ENCODE results near the gene TFDP2. TPM values are rescaled to one million over a fixed set of nuclear protein-coding genes. Genes with fewer than 3 reads are reported as not detected.
"Not testable (repeated sequence)": the region's sequence is repeated elsewhere in the genome, so short reads cannot be mapped to it uniquely, and the experiment has no call there.

TFDP2 gene
- total and polyA plus RNA-seq, 10 of the 15 experiments (the other 5 are each of a cell fraction or from before 2014, with no cell fraction given), result 28.3 to 100 (median 49.7) TPM

- TF ChIP-seq ZBTB40 (IDR thresholded peaks at IDR 0.05; ENCODE audit: borderline replicate concordance) (no peak), CBFB (IDR thresholded peaks at IDR 0.05; ENCODE audit: low read depth) (no peak)
Measured at GRCh38 chr3:141979050-141979671, 170.2 kb downstream of the TFDP2 start (continued).

- intact Hi-C loops (cut with micrococcal nuclease; ENCODE audit: unreplicated experiment); RAD21 ChIA-PET (ENCODE audit: unreplicated experiment); BruUV-seq (replicated peaks); CTCF ChIA-PET; H3K27ac ChIP-seq (ENCODE audit: control insufficient read depth, insufficient read depth); H3K9me3 ChIP-seq (replicated peaks; ENCODE audit: control insufficient read depth, insufficient read depth, low read length); H3K9ac ChIP-seq (ENCODE audit: control insufficient read depth, insufficient read depth, low read length); H3K79me2 ChIP-seq (ENCODE audit: control insufficient read depth, insufficient read depth, low read length); H3K4me2 ChIP-seq (ENCODE audit: control insufficient read depth, insufficient read depth); H3K27me3 ChIP-seq (replicated peaks in 1 of 2; ENCODE audit: control insufficient read depth in 2 of 2, insufficient read depth in 2 of 2, low read length in 1 of 2); H3K4me3 ChIP-seq; DNase-seq (ENCODE audit: low read depth, low spot score); ATAC-seq; H3K4me1 ChIP-seq (ENCODE audit: control insufficient read depth, insufficient read depth, low read length); H4K20me1 ChIP-seq (ENCODE audit: control insufficient read depth, insufficient read depth); H3K36me3 ChIP-seq (ENCODE audit: control insufficient read depth in 2 of 2, insufficient read depth in 2 of 2, low read length in 1 of 2); H2AFZ ChIP-seq (ENCODE audit: control insufficient read depth, low read depth, low read length); in situ Hi-C loops (cut with MboI); FAIRE-seq: not testable (repeated sequence)
- POLR2A ChIA-PET, result interaction anchor here (0.7 kb wide), 1 partner anchor 593 kb away, joined by 4 read pairs; no protein-coding TSS in a partner anchor
- WGBS (ENCODE audit: insufficient coverage, insufficient replicate concordance, low lambda C conversion rate, missing lambda C conversion rate), result 91% methylated on average over 8 of the region's 8 CpGs
- SMC1A ChIA-PET (ENCODE audit: uncharacterized antibody, unreplicated experiment), result interaction anchor here (1.0 kb wide), 1 partner anchor 13 kb away, joined by 4 read pairs; no protein-coding TSS in a partner anchor
Measured at GRCh38 chr3:141974777-141975176, 174.6 kb downstream of the TFDP2 start.
